Measurements from ENCODE around the gene BHLHA15. TPM values are rescaled to one million over a fixed set of nuclear protein-coding genes. Genes with fewer than 3 reads are reported as not detected.

Gene BHLHA15
- total and polyA plus RNA-seq, 2 of the 13 experiments (the other 11 are each of a cell fraction or from before 2014, with no cell fraction given): 1.9 to 6.1 TPM

- POLR2A ChIA-PET: no interaction called here
- no peak for TF ChIP-seq ZNF18 (CRISPR knock-in tag; IDR thresholded peaks at IDR 0.05; ENCODE audit: insufficient replicate concordance)
- TF ChIP-seq RERE (CRISPR knock-in tag; IDR thresholded peaks at IDR 0.05; ENCODE audit: low read depth): no peak
- no peak for TF ChIP-seq ZFP62 (CRISPR knock-in tag; IDR thresholded peaks at IDR 0.05)
- TF ChIP-seq MIER2 (CRISPR knock-in tag; IDR thresholded peaks at IDR 0.05): no peak
- TF ChIP-seq ZNF615 (CRISPR knock-in tag; IDR thresholded peaks at IDR 0.05; ENCODE audit: borderline replicate concordance): no peak
- TF ChIP-seq ZNF367 (CRISPR knock-in tag; IDR thresholded peaks at IDR 0.05; ENCODE audit: borderline replicate concordance): no peak
- TF ChIP-seq HNRNPUL1 (IDR thresholded peaks at IDR 0.05; ENCODE audit: low read depth, low read length): no peak
- no peak for TF ChIP-seq ZNF329 (CRISPR knock-in tag; IDR thresholded peaks at IDR 0.05; ENCODE audit: low read depth)
- no peak for TF ChIP-seq SMARCC2 (IDR thresholded peaks at IDR 0.05)
- TF ChIP-seq ZKSCAN5 (CRISPR knock-in tag; IDR thresholded peaks at IDR 0.05): no peak
- no peak for TF ChIP-seq SNRNP70 (IDR thresholded peaks at IDR 0.05; ENCODE audit: low read depth, low read length)
- no peak for TF ChIP-seq NR2F1 (CRISPR knock-in tag; IDR thresholded peaks at IDR 0.05)
- no peak for TF ChIP-seq NFATC3 (CRISPR knock-in tag; IDR thresholded peaks at IDR 0.05)
- TF ChIP-seq ZNF883 (CRISPR knock-in tag; IDR thresholded peaks at IDR 0.05; ENCODE audit: not compliant biosample characterization): no peak
- no peak for TF ChIP-seq ZSCAN12 (CRISPR knock-in tag; IDR thresholded peaks at IDR 0.05)
- TF ChIP-seq DNMT1 (CRISPR knock-in tag; IDR thresholded peaks at IDR 0.05): no peak
Observed at GRCh38 chr7:98178762-98179490, 32.3 kb upstream of the BHLHA15 start.

More at GRCh38 chr7:98178762-98179490, 32.3 kb upstream of the BHLHA15 start:
- no peaks in the 10 kb centered on the region for H3K27me3 ChIP-seq (ENCODE audit: control insufficient read depth in 1 of 2, insufficient read depth in 2 of 2, low read length in 2 of 2)
- 99% methylated on average over 10 of the region's 10 CpGs for WGBS (ENCODE audit: low lambda C conversion rate)
- intact Hi-C loops (cut with micrococcal nuclease; ENCODE audit: unreplicated experiment): no loop called here
- FAIRE-seq (no peak), ATAC-seq (no peak), DNase-seq (ENCODE audit: low spot score) (no peak)
- H3K4me1 ChIP-seq (ENCODE audit: insufficient read depth, low read length): no peaks in the 10 kb centered on the region
- H3K27ac ChIP-seq (ENCODE audit: extremely low read length, insufficient read depth, low read length): no peak overlapping the region
- CTCF ChIA-PET (ENCODE audit: low intra/inter-chr PET ratio, low total read pairs): no interaction called here
- H4K20me1 ChIP-seq (ENCODE audit: insufficient read depth, low read length): no peaks in the 10 kb centered on the region
- no peak overlapping the region for H3K9ac ChIP-seq (ENCODE audit: insufficient read depth, low read depth, low read length)
- H3K79me2 ChIP-seq (ENCODE audit: insufficient read depth, low read length): no peaks in the 10 kb centered on the region
- no peak overlapping the region for H3K4me2 ChIP-seq (ENCODE audit: low read depth, low read length)
- no TSS peak for BruUV-seq (replicated peaks)
- no peak overlapping the region for H2AFZ ChIP-seq (ENCODE audit: low read length)
- H3K4me3 ChIP-seq (replicated peaks in 1 of 3; ENCODE audit: insufficient read depth in 1 of 3, low read depth in 2 of 3, low read length in 3 of 3): no peak overlapping the region
- no peaks in the 10 kb centered on the region for H3K9me3 ChIP-seq (ENCODE audit: low read length)
- in situ Hi-C loops (cut with HindIII; ENCODE audit: extremely low pct_ligation_motif_present, low pct_unique_long_range_greater_than_20kb): no loop called here
- peaks cover 15 to 54% of the 10 kb centered on the region in 2 experiments for H3K36me3 ChIP-seq (replicated peaks in 1 of 2; ENCODE audit: control insufficient read depth in 1 of 2, insufficient read depth in 2 of 2, low read length in 2 of 2)

All from HepG2 (cell line).